Measurements from ENCODE around the gene PTCH1. TPM values are rescaled to one million over a fixed set of nuclear protein-coding genes. Genes with fewer than 3 reads are reported as not detected.

Gene PTCH1
- total RNA-seq, 1 donor from 2014 or later: 3.4 TPM

- peak; percentile 37 for DNase-seq
These were observed 4.6 kb downstream of the PTCH1 start for GRCh38 chr9:95511952-95512708.

- DNase-seq: no peak
These were observed 5.2 kb downstream of the PTCH1 start for GRCh38 chr9:95511616-95511931.

- DNase-seq: peak; percentile 95
These were observed 5.8 kb downstream of the PTCH1 start for GRCh38 chr9:95510709-95511615.

GRCh38 chr9:95509851-95510708 is 6.7 kb downstream of the PTCH1 start:
- DNase-seq: peak; percentile 46

GRCh38 chr9:95508968-95509850 is 7.6 kb downstream of the PTCH1 start:
- DNase-seq: peak; percentile 85

- peak; percentile 44 for DNase-seq
These were observed 8.4 kb downstream of the PTCH1 start for GRCh38 chr9:95508242-95508967.

- peak; percentile 74 for DNase-seq
These were observed 9.1 kb downstream of the PTCH1 start for GRCh38 chr9:95507464-95508241.

- DNase-seq: peak; percentile 74
These were observed 9.9 kb downstream of the PTCH1 start for GRCh38 chr9:95506678-95507463.

GRCh38 chr9:95506428-95506677 is 10.4 kb downstream of the PTCH1 start:
- peak; percentile 46 for DNase-seq

- DNase-seq: peak; percentile 76
These were observed 10.9 kb downstream of the PTCH1 start for GRCh38 chr9:95505717-95506427.

- DNase-seq: no peak
These were observed 11.6 kb downstream of the PTCH1 start for GRCh38 chr9:95505072-95505716.

GRCh38 chr9:95504053-95504963 is 12.5 kb downstream of the PTCH1 start:
- DNase-seq: no peak

GRCh38 chr9:95503369-95503768 is 13.4 kb downstream of the PTCH1 start:
- DNase-seq: no peak

- no peak for DNase-seq
These were observed 14.5 kb downstream of the PTCH1 start for GRCh38 chr9:95502248-95502647.

- no peak for DNase-seq
These were observed 16.9 kb downstream of the PTCH1 start for GRCh38 chr9:95499847-95500246.

GRCh38 chr9:95499046-95499676 is 17.6 kb downstream of the PTCH1 start:
- DNase-seq: no peak

- no peak for DNase-seq
These were observed 18.1 kb downstream of the PTCH1 start for GRCh38 chr9:95498641-95499040.
